Esophagus muscularis mucosa (tissue), 4 donors: ENCODE results near the gene GSTM5.
"Not testable (repeated sequence)": the region's sequence is repeated elsewhere in the genome, so short reads cannot be mapped to it uniquely, and the experiment has no call there.

Experiments used
- EP300 ChIP-seq: sonication (generic); formaldehyde crosslinking; IDR thresholded peaks from one replicate; pipeline ENCODE4 v1.6.1; 2017; ENCODE audit warnings: antibody characterized with exemption
- POLR2A ChIP-seq: fragments of 450-650 bp; IDR thresholded peaks from one replicate; pipeline ENCODE4 v1.6.1; 2017; ENCODE audit warnings: antibody characterized with exemption, moderate library complexity, mild to moderate bottlenecking, low read depth
- POLR2AphosphoS5 ChIP-seq, 2 donors: sonication (generic); formaldehyde crosslinking; IDR thresholded peaks; one replicate each; pipeline ENCODE4 v1.6.1; 2017; ENCODE audit warnings: antibody characterized with exemption in 2 of 2
- TF ChIP-seq, protein P1 (sequence below), 3 experiments: fragments of 200-600 bp in 2 of 3; fragments of 450-650 bp in 1 of 3; sonication (generic) in 2 of 3; IDR thresholded peaks; one replicate each; pipeline ENCODE4 v1.5.1; 2017 to 2019; ENCODE audit warnings: antibody characterized with exemption in 3 of 3, mild to moderate bottlenecking in 2 of 3, moderate library complexity in 1 of 3

DNA sequence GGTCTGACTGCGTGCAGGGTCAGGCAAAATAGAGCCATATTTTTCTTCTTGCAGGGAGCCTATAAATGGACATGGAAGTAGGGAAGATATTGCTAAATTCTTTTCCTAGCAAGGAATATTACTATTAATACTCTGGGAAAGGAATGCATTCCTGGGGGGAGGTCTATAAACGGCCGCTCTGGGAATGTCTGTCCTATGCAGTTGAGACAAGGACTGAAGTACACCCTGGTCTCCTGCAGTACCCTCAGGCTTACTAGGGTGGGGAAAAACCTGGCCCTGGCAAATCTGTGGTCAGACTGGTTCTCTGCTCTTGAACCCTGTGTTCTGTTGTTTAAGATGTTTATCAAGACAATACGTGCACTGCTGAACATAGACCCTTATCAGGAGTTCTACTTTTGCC, 3.1 kb upstream of the GSTM5 start:
- TF ChIP-seq, protein P1, sequence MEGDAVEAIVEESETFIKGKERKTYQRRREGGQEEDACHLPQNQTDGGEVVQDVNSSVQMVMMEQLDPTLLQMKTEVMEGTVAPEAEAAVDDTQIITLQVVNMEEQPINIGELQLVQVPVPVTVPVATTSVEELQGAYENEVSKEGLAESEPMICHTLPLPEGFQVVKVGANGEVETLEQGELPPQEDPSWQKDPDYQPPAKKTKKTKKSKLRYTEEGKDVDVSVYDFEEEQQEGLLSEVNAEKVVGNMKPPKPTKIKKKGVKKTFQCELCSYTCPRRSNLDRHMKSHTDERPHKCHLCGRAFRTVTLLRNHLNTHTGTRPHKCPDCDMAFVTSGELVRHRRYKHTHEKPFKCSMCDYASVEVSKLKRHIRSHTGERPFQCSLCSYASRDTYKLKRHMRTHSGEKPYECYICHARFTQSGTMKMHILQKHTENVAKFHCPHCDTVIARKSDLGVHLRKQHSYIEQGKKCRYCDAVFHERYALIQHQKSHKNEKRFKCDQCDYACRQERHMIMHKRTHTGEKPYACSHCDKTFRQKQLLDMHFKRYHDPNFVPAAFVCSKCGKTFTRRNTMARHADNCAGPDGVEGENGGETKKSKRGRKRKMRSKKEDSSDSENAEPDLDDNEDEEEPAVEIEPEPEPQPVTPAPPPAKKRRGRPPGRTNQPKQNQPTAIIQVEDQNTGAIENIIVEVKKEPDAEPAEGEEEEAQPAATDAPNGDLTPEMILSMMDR (IDR thresholded peaks at IDR 0.05), result not testable (repeated sequence)
- TF ChIP-seq POLR2AphosphoS5 (IDR thresholded peaks at IDR 0.05); POLR2A; EP300: not testable (repeated sequence)
